ENCODE data around the gene TAF11L7.
"Not testable (repeated sequence)": the region's sequence is repeated elsewhere in the genome, so short reads cannot be mapped to it uniquely, and the experiment has no call there.

The TAF11L7 gene

DNA sequence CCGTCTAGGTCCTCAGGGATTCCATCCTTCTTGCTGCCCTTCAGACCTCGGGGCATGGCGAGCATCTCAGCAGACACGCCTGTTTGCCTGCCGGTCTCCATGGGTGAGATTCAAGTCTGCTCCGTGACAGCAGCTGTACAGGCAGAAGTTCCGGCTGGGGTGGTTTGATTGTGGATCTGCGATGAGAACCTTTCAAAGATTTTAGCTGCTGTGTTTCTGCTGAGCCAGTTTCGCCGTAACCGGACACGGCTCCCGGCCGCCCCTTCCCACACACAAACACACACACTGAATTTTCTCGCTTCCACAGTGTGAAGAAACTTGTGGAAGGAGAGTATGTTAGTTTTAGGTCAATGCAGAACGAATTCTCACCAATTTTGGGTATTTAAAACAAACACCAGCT lies at the start of gene TAF11L7:
TAF11L7 (minus strand) TSS at position 101 of the 400 bp plus-strand sequence.
- DNase-seq (ENCODE audit: low read depth) = not testable (repeated sequence)

DNA sequence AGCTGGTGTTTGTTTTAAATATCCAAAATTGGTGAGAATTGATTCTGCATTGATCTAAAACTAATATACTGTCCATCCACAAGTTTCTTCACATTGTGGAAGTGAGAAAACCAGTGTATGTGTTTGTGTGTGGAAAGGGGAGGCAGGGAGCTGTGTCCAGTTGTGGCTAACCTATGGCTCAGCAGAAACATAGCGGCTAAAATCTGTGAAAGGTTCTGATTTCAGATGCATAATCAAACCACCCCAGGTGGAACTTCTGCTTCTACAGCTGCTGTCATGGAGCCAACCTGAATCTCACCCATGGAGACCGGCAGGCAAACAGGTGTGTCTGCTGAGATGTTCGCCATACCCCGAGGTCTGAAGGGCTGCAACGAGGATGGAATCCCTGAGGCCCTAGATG lies 48.6 kb upstream of the TAF11L7 start, which contains the start of gene TAF11L14:
TAF11L14 (plus strand) TSS at position 301 of the 400 bp plus-strand sequence.
- no peak for DNase-seq (ENCODE audit: low read depth)

DNA sequence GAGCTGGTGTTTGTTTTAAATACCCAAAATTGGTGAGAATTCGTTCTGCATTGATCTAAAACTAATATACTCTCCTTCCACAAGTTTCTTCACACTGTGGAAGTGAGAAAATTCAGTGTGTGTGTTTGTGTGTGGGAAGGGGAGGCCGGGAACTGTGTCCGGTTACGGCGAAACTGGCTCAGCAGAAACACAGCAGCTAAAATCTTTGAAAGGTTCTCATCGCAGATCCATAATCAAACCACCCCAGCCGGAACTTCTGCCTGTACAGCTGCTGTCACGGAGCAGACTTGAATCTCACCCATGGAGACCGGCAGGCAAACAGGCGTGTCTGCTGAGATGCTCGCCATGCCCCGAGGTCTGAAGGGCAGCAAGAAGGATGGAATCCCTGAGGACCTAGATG lies 46.2 kb upstream of the TAF11L7 start, which contains the start of gene TAF11L13:
TAF11L13 (plus strand) TSS at position 301 of the 400 bp plus-strand sequence.
- DNase-seq (ENCODE audit: low read depth) = not testable (repeated sequence)

DNA sequence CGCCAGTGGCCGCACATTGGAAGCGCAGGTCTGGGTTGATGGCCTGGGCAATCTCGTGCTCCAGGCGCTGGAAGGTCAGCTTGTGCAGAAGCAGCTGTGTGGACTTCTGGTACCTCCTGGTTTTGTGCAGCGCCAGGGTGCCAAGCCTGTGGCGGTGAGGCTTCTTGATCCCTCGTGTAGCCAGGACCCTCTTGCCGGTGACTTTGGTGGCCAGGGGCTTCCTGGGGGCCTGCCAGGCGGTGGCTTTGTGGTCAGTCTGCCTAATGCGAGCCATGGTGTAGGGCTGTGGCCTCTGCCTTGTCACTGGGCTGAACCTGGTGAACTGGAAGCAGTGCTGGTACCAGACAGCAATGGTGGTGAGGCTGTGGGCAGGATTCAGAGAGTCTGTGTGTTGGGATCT lies 40.1 kb upstream of the TAF11L7 start:
- no peak for DNase-seq (ENCODE audit: low read depth)

DNA sequence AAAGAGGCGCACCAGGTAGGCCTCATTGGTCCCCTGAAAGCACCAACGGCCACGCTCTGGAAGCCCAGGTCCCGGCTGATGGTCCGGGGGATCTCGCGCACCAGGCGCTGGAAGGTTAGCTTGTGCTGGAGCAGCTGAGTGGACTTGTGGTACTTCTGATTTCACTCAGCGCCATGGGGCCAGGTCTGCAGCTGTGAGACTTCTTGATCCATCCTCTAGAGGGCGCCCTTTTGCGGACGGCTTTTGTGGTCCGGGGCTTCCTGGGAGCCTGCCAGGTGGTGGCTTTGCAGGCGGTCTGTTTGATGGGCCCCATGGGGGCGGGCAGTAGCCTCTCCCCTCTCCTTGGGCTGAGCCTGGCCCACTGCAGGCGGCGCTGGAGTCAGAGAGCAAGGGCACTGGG lies 35.1 kb upstream of the TAF11L7 start:
- DNase-seq (ENCODE audit: low read depth) = no peak

DNA sequence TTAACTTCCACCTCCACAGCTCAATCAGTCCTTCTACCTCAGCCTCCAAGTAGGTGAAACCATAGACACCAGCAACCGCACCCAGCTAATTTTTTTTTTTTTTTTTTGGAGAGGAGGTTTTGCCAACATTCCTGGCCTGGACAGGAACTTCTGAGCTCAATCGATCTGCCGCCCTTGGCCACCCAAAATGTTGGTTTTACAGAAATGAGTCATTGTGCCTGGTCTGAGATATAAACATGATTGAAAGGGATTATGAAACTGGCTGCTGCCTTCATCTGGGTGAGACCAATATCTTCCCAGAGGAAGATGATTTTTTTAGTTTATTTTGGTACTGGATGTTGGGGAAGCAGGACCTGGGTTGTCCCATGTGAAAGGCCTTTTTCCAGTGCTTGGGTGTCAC lies 33.8 kb upstream of the TAF11L7 start:
- no peak for DNase-seq (ENCODE audit: low read depth)

DNA sequence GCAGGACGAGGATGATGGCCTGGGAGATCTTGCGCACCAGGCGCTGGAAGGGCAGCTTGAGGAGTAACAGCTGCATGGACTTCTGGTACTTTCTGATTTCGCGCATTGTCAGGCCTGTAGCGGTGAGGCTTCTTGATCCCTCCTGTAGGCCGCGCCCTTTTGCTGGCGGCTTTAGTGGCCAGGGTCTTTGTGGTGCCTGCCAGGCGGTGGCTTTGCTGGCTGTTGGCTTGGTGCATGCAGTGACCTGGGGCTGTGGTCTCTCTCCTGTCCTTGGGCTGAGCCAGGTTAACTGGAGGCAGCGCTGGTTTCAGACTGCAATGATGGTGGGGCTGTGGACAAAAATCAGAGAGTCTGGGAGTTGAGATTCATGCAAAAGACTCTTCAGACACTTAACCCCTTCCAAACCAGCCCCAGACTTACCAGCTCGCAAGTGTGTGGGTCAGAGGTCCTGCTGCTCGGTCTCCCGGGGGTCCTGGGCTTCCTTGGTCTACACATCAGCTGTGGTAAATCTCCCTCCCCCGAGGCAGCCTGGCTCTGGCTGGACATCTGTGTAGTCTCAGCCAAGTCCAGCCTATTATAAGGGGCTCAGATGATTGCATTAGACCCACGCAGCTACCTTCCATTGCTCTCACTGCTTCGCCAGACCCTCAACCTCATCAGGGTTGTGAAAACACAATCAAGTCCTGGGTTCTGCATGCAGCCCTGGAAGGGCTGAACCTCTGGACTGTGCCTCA lies 29.5 kb upstream of the TAF11L7 start:
- no peak for DNase-seq (ENCODE audit: low read depth)

DNA sequence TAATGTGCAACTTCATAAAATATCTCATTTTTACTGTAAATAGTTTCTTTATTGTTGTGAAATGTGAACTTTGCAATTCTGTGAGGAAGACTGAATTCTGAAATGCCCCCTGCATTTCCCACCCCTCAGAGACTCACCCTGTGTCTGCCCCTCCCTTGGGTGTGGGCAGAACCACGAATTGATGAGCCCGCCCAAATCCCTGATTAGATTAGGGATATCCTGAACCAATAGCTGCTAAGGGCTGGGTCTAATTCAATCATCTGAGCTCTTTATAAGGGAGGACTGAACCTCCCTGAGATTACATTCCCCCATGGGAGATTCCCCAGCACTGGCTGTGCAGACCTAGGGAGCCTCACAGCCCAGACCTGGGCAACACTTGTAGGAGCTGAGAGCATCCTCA lies 24.5 kb upstream of the TAF11L7 start, which contains the start of gene TAF11L12:
TAF11L12 (plus strand) TSS at position 301 of the 400 bp plus-strand sequence.
- DNase-seq (ENCODE audit: low read depth) = not testable (repeated sequence)

DNA sequence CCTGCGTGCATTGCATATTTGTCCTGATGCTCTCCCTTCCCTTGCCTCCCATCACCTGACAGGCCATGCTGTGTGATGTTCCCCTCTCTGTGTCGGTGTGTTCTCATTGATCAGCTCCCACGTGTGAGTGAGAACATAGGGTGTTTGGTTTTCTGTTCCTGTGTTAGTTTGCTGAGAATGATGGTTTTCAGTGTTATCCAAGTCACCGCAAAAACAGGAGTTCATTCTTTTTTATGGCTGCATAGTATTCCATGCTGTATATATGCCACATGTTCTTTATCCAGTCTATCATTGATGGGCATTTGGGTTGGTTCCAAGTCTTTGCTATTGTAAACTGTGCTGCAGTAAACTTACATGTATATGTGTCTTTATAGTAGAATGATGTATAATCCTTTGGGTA lies 21.9 kb upstream of the TAF11L7 start:
- DNase-seq (ENCODE audit: low read depth) = not testable (repeated sequence)

DNA sequence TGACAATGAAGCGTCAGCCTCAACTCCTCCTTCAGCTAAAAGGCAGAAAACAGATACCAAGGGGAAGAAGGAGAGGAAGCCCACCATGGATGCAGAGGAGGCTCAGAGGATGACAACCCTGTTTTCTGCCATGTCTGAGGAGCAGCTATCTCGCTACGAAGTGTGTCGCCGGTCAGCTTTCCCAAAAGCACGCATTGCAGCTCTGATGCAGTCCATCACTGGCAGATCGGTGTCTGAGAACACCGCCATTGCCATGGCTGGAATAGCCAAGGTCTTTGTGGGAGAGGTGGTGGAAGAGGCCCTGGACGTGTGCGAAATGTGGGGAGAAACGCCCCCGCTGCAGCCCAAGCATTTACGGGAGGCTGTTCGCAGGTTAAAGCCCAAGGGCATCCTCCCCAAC lies 19.4 kb upstream of the TAF11L7 start:
- no peak for DNase-seq (ENCODE audit: low read depth)

DNA sequence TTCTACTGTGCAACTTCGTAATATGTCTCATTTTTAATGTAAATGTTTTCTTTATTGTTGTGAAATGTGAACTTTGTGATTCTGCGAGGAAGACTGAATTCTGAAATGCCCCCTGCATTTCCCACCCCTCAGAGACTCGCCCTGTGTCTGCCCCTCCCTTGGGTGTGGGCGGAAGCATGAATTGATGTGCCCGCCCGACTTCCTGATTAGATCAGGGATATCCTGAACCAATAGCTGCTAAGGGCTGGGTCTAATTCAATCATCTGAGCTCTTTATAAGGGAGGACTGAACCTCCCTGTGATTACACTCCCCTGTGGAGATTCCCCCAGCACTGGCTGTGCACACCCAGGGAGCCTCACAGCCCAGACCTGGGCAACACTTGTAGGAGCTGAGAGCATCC lies 18.3 kb upstream of the TAF11L7 start, which contains the start of gene TAF11L11:
TAF11L11 (plus strand) TSS at position 304 of the 400 bp plus-strand sequence.
- DNase-seq (ENCODE audit: low read depth) = not testable (repeated sequence)

DNA sequence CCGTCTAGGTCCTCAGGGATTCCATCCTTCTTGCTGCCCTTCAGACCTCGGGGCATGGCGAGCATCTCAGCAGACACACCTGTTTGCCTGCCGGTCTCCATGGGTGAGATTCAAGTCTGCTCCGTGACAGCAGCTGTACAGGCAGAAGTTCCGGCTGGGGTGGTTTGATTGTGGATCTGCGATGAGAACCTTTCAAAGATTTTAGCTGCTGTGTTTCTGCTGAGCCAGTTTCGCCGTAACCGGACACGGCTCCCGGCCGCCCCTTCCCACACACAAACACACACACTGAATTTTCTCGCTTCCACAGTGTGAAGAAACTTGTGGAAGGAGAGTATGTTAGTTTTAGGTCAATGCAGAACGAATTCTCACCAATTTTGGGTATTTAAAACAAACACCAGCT lies 12.2 kb upstream of the TAF11L7 start, which contains the start of gene TAF11L10:
TAF11L10 (minus strand) TSS at position 101 of the 400 bp plus-strand sequence.
- not testable (repeated sequence) for DNase-seq (ENCODE audit: low read depth)

DNA sequence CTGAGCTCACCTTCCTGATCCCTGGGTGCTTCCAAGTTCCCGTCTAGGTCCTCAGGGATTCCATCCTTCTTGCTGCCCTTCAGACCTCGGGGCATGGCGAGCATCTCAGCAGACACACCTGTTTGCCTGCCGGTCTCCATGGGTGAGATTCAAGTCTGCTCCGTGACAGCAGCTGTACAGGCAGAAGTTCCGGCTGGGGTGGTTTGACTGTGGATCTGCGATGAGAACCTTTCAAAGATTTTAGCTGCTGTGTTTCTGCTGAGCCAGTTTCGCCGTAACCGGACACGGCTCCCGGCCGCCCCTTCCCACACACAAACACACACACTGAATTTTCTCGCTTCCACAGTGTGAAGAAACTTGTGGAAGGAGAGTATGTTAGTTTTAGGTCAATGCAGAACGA lies 8.7 kb upstream of the TAF11L7 start, which contains the start of gene TAF11L9:
TAF11L9 (minus strand) TSS at position 140 of the 400 bp plus-strand sequence.
- DNase-seq (ENCODE audit: low read depth) = not testable (repeated sequence)

DNA sequence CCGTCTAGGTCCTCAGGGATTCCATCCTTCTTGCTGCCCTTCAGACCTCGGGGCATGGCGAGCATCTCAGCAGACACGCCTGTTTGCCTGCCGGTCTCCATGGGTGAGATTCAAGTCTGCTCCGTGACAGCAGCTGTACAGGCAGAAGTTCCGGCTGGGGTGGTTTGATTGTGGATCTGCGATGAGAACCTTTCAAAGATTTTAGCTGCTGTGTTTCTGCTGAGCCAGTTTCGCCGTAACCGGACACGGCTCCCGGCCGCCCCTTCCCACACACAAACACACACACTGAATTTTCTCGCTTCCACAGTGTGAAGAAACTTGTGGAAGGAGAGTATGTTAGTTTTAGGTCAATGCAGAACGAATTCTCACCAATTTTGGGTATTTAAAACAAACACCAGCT lies 5.3 kb upstream of the TAF11L7 start, which contains the start of gene TAF11L8:
TAF11L8 (minus strand) TSS at position 101 of the 400 bp plus-strand sequence.
- DNase-seq (ENCODE audit: low read depth) = not testable (repeated sequence)

Measured in stimulated activated CD8-positive, alpha-beta memory T cell treated with anti-CD3 and anti-CD28 coated beads, Interleukin-15, amount 100 ng/mL, for 24 hours (primary cell).